AG08396 (cell line): ENCODE results near the gene RETN.

ENCODE experiments used
- DNase-seq: peaks from one replicate; pipeline ENCODE4 v3.0.0; 2012; ENCODE audit warnings: low spot score, mixed read lengths

Gene RETN

GRCh38 chr19:7709932-7710460, 41.1 kb downstream of the RETN start:
- no peak for DNase-seq

DNA sequence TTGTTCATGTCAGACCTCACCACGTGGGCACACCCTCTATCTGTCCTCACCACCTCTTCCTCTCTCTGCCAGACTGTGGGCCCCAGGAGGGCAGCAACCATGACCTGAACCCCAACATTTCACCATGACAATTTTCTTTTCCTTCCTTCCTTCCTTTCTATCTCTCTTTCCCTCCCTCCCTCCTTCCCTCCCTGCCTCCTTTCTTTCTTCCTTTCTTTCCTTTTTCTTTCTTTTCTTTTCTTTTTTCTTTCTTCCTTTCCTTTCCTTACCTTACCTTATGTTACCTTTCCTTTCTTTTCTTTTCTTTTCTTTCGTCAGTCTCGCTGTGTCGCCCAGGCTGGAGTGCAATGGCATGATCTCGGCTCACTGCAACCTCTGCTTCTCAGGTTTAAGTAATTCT, 41.8 kb downstream of the RETN start:
- no peak for DNase-seq

DNA sequence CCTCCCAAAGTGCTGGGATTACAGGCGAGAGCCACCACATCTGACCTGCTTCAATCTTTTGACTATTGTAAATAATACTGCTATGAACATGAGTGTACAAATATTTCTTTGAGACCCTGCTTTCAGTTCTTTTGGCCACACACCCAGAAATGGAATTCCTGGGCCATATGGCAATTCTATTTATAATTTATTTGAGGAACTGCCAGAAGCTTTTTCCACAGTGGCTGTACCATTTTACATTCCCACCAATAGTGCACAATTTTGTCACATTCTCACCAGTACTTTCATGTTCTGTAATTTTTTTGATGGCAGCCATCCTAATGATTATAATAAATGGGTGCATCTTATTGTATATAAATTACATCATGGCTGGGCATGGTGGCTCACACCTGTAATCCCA, 46.8 kb downstream of the RETN start:
- DNase-seq: no peak

GRCh38 chr19:7716762-7717161, 47.9 kb downstream of the RETN start:
- DNase-seq: no peak

DNA sequence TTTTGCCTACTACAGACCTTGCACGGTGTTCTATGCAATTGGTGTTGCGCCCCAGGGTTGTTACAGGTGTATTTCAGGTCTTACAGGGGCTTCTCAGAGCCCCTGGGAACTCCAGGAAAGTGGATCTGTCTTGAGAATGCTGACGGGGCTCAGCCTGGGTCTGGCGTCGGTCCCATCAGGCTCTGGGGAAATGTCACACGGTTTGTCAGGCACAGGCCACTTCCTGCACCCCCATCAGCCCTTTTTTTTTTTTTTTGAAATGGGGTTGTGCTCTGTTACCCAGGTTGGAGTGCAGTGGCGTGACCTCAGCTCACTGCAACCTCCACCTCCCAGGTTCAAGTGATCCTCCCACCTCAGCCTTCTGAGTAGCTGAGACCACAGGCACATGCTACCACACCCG, 49.8 kb downstream of the RETN start:
- DNase-seq: no peak
